OCI-LY1 (cell line): ENCODE results near the gene ABCG8.

Experiments used
- EZH2 ChIP-seq: fragments of 200-600 bp; sonication (generic), shearing (Covaris generic); IDR thresholded peaks from 2 replicates; pipeline ENCODE4 v1.8.0; 2017; ENCODE audit warnings: borderline replicate concordance, mixed run types, mild to moderate bottlenecking, antibody characterized with exemption, low read length, moderate library complexity, mixed read lengths
- TF ChIP-seq, protein P1 (sequence below): fragments of 200-600 bp; sonication (generic), shearing (Covaris generic); IDR thresholded peaks from 2 replicates; pipeline ENCODE4 v1.5.1; 2017; ENCODE audit warnings: mild to moderate bottlenecking, antibody characterized with exemption, low read length, moderate library complexity, mixed read lengths

DNA sequence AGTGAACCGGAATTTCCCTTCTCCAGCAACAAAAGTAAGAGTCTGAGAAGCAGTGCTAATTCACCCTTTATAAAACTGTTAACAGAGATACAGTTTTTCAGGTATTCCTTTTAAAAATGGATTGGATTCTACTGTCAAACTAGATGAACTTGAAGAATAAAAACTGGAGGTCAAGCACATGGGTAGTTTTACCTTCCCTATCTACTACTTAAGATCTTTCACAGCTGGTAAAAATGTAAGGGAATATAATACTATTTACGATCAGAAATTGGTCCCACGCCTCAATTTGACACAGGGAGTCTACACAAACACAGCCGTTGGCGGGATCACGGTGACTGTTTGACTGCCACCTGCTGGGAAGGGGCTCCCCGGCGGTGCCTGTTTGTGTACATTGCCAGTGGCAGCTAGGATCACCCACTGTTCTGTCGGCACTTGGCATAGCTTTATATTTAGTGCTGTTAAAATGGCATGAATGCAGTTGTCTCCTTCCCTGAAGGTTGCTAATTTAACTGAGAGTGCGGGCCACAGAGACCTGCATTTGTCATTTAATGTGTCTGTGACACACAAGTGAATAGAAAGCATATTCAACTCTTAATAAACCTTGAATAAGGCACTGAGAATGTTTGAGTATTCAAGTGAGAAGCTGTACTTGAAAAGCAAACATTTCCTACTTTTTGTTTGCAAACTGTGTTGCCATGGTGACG lies 59.5 kb downstream of the ABCG8 start:
- TF ChIP-seq, protein P1, sequence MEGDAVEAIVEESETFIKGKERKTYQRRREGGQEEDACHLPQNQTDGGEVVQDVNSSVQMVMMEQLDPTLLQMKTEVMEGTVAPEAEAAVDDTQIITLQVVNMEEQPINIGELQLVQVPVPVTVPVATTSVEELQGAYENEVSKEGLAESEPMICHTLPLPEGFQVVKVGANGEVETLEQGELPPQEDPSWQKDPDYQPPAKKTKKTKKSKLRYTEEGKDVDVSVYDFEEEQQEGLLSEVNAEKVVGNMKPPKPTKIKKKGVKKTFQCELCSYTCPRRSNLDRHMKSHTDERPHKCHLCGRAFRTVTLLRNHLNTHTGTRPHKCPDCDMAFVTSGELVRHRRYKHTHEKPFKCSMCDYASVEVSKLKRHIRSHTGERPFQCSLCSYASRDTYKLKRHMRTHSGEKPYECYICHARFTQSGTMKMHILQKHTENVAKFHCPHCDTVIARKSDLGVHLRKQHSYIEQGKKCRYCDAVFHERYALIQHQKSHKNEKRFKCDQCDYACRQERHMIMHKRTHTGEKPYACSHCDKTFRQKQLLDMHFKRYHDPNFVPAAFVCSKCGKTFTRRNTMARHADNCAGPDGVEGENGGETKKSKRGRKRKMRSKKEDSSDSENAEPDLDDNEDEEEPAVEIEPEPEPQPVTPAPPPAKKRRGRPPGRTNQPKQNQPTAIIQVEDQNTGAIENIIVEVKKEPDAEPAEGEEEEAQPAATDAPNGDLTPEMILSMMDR: no peak
- no peak for TF ChIP-seq EZH2
